Measurements from ENCODE around the gene NEDD4L. TPM values are rescaled to one million over a fixed set of nuclear protein-coding genes. Genes with fewer than 3 reads are reported as not detected.

Gene NEDD4L
- total and polyA plus RNA-seq, 4 donors, result 10.2 to 20.3 (median 13.2) TPM

DNA sequence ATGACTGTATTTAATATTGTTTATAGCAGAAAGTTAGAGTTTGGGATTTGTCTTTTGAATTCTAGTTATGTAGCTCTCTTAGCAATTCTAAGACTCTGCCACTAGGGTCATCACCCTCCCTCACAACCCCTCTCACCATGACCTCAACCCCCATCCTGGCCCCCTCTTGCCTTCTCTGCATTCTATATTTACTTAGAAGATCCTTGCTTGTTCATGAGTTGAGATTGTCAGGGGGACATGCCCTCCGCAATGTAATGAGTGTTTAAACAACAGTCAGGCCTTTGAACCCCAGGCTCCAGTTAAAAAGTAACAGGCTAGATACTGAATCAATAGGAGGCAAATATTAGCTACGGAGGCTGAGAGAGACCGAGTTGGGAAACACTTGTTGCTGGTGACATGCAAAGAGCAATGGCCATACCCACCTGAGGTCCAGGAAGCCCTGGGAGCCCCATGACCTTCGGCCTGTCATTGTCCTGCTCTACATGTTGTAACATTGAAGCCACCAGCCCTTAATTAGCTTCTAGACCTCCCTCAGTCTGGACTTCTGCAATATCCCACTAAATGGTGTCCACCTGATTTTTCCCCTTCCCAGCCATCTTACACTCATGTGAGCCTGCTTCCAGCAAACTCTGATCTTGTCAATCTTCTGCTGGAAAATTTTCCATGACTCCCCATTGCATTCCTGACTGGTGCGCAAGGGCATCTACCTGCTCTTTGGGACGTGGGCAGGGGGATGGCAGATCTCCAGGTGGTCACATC is 363.8 kb downstream of the NEDD4L start (continued):
- peak; percentile 59 for TF ChIP-seq REST (IDR thresholded peaks at IDR 0.05)

DNA sequence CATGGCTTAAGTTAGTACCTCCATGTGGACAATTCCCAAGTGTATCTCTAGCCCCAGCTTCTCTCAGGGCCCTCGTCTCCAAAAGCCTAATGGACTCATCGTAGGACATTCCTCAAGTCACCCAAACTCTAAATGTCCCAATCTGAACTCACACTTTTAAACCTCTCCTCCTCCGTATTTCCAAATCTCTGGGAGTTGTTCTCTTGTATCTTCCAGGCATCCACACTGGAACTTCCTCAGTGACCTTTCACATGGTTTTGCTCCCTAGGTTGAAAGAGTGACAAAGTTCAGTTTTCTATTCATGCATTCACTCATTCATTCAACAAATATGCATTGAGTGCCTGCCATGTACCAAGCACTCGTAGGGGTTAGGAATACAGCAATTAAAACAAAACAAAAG is 364.6 kb downstream of the NEDD4L start:
- H3K27ac ChIP-seq (ENCODE audit: low read depth in 1 of 2, low read length in 2 of 2), result peak overlapping the region; percentile 88 to 93
- H3K27me3 ChIP-seq (ENCODE audit: control insufficient read depth in 4 of 4, insufficient read depth in 4 of 4, low read length in 3 of 4), result no peaks in the 10 kb centered on the region
- H3K9ac ChIP-seq (ENCODE audit: low read depth in 1 of 2, low read length in 2 of 2), result peak overlapping the region in 1 of 2 donors; percentile 69
- peaks cover 11 to 91% (median 63%) of the 10 kb centered on the region in 4 donors for H3K4me1 ChIP-seq (ENCODE audit: control insufficient read depth in 4 of 4, insufficient read depth in 4 of 4, low read length in 3 of 4)
- DNase-seq (ENCODE audit: low spot score), result no peak
- TF ChIP-seq RAD21 (IDR thresholded peaks at IDR 0.05), result peak; percentile 23 to 37
- no peak for TF ChIP-seq ATF3 (IDR thresholded peaks at IDR 0.05)
- TF ChIP-seq TAF1 (conservative IDR thresholded peaks at IDR 0.05), result no peak
- TF ChIP-seq HNF4G (IDR thresholded peaks at IDR 0.05), result peak; percentile 43
- TF ChIP-seq, protein P1, sequence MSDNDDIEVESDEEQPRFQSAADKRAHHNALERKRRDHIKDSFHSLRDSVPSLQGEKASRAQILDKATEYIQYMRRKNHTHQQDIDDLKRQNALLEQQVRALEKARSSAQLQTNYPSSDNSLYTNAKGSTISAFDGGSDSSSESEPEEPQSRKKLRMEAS (IDR thresholded peaks at IDR 0.05), result peak; percentile 75
- no peak for TF ChIP-seq GABPA (IDR thresholded peaks at IDR 0.05 in 1 of 2, conservative IDR thresholded peaks at IDR 0.05 in 1 of 2)
- peak; percentile 71 for TF ChIP-seq ZBTB33 (IDR thresholded peaks at IDR 0.05)
- TF ChIP-seq, protein P2, sequence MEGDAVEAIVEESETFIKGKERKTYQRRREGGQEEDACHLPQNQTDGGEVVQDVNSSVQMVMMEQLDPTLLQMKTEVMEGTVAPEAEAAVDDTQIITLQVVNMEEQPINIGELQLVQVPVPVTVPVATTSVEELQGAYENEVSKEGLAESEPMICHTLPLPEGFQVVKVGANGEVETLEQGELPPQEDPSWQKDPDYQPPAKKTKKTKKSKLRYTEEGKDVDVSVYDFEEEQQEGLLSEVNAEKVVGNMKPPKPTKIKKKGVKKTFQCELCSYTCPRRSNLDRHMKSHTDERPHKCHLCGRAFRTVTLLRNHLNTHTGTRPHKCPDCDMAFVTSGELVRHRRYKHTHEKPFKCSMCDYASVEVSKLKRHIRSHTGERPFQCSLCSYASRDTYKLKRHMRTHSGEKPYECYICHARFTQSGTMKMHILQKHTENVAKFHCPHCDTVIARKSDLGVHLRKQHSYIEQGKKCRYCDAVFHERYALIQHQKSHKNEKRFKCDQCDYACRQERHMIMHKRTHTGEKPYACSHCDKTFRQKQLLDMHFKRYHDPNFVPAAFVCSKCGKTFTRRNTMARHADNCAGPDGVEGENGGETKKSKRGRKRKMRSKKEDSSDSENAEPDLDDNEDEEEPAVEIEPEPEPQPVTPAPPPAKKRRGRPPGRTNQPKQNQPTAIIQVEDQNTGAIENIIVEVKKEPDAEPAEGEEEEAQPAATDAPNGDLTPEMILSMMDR (IDR thresholded peaks at IDR 0.05; ENCODE audit: low read depth, low read length, missing input control), result no peak
- peak; percentile 41 for TF ChIP-seq REST (IDR thresholded peaks at IDR 0.05)
- peak; percentile 38 for TF ChIP-seq FOXA1 (IDR thresholded peaks at IDR 0.05)
- peak; percentile 95 for TF ChIP-seq SP1 (IDR thresholded peaks at IDR 0.05)
- peak; percentile 98 for TF ChIP-seq RXRA (IDR thresholded peaks at IDR 0.05)
- peak in 1 of 2 donors; percentile 85 for TF ChIP-seq JUND (IDR thresholded peaks at IDR 0.05)
- TF ChIP-seq HNF4A (conservative IDR thresholded peaks at IDR 0.05), result peak; percentile 87 to 94
- TF ChIP-seq FOXA2 (IDR thresholded peaks at IDR 0.05), result peak; percentile 32
- no peak for TF ChIP-seq EGR1 (IDR thresholded peaks at IDR 0.05; ENCODE audit: low read depth in 2 of 2)
- no peak for TF ChIP-seq NR2F2 (IDR thresholded peaks at IDR 0.05)
- peak; percentile 51 for TF ChIP-seq YY1 (IDR thresholded peaks at IDR 0.05)
- H3K4me3 ChIP-seq (ENCODE audit: low read depth in 1 of 3, low read length in 3 of 3), result peak overlapping the region in 2 of 3 donors; percentile 1 to 32
- WGBS, result 40% methylated on average over 4 of the region's 4 CpGs
- H3K9me3 ChIP-seq (ENCODE audit: control insufficient read depth in 4 of 4, low read length in 3 of 4), result no peaks in the 10 kb centered on the region
- H3K36me3 ChIP-seq (ENCODE audit: control insufficient read depth in 4 of 4, insufficient read depth in 3 of 4, low read depth in 1 of 4, low read length in 3 of 4), result no peaks in the 10 kb centered on the region

Measured in liver (tissue), 9 donors.